Breast epithelium (tissue), 3 donors: Measurements from ENCODE around the gene PISD.

Experiments
- POLR2A ChIP-seq: fragments of 450-650 bp; IDR thresholded peaks from one replicate; pipeline ENCODE4 v1.6.1; 2016; ENCODE audit warnings: antibody characterized with exemption, mild to moderate bottlenecking, moderate library complexity
- POLR2AphosphoS5 ChIP-seq, 3 donors: sonication (generic); formaldehyde crosslinking; IDR thresholded peaks; one replicate each; pipeline ENCODE4 v1.6.1; 2017; ENCODE audit warnings: antibody characterized with exemption in 3 of 3
- TF ChIP-seq, protein P1 (sequence below), 3 donors: fragments of 450-650 bp; IDR thresholded peaks; one replicate each; pipeline ENCODE4 v1.5.1; 2016 to 2017; ENCODE audit warnings: antibody characterized with exemption in 3 of 3, mild to moderate bottlenecking in 3 of 3, moderate library complexity in 3 of 3

GRCh38 chr22:31623592-31624304, 38.3 kb downstream of the PISD start:
- TF ChIP-seq, protein P1, sequence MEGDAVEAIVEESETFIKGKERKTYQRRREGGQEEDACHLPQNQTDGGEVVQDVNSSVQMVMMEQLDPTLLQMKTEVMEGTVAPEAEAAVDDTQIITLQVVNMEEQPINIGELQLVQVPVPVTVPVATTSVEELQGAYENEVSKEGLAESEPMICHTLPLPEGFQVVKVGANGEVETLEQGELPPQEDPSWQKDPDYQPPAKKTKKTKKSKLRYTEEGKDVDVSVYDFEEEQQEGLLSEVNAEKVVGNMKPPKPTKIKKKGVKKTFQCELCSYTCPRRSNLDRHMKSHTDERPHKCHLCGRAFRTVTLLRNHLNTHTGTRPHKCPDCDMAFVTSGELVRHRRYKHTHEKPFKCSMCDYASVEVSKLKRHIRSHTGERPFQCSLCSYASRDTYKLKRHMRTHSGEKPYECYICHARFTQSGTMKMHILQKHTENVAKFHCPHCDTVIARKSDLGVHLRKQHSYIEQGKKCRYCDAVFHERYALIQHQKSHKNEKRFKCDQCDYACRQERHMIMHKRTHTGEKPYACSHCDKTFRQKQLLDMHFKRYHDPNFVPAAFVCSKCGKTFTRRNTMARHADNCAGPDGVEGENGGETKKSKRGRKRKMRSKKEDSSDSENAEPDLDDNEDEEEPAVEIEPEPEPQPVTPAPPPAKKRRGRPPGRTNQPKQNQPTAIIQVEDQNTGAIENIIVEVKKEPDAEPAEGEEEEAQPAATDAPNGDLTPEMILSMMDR (IDR thresholded peaks at IDR 0.05), result no peak
- no peak for TF ChIP-seq POLR2AphosphoS5 (IDR thresholded peaks at IDR 0.05)
- TF ChIP-seq POLR2A, result no peak
